ENCODE results near the gene KCND2. TPM values are rescaled to one million over a fixed set of nuclear protein-coding genes. Genes with fewer than 3 reads are reported as not detected.
A peak's percentile ranks its signal among the peaks of the same experiment; 100 is the strongest.

The KCND2 gene
- total RNA-seq, 1 donor from 2014 or later = 0.61 TPM

- H3K4me3 ChIP-seq = no peak overlapping the region
- DNase-seq = no peak
- no peak overlapping the region for H3K27ac ChIP-seq
- ATAC-seq = no peak
- TF ChIP-seq, protein P1, sequence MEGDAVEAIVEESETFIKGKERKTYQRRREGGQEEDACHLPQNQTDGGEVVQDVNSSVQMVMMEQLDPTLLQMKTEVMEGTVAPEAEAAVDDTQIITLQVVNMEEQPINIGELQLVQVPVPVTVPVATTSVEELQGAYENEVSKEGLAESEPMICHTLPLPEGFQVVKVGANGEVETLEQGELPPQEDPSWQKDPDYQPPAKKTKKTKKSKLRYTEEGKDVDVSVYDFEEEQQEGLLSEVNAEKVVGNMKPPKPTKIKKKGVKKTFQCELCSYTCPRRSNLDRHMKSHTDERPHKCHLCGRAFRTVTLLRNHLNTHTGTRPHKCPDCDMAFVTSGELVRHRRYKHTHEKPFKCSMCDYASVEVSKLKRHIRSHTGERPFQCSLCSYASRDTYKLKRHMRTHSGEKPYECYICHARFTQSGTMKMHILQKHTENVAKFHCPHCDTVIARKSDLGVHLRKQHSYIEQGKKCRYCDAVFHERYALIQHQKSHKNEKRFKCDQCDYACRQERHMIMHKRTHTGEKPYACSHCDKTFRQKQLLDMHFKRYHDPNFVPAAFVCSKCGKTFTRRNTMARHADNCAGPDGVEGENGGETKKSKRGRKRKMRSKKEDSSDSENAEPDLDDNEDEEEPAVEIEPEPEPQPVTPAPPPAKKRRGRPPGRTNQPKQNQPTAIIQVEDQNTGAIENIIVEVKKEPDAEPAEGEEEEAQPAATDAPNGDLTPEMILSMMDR (IDR thresholded peaks at IDR 0.05) = peak; percentile 47
- H3K4me1 ChIP-seq = no peaks in the 10 kb centered on the region
- no peaks in the 10 kb centered on the region for H3K9me3 ChIP-seq
- no peaks in the 10 kb centered on the region for H3K27me3 ChIP-seq
- intact Hi-C loops (cut with DNase I) = no loop called here
- H3K36me3 ChIP-seq = no peaks in the 10 kb centered on the region
These were observed 64.4 kb downstream of the KCND2 start for GRCh38 chr7:120337308-120337907.

GRCh38 chr7:120344276-120344675 is 71.3 kb downstream of the KCND2 start:
- no peaks in the 10 kb centered on the region for H3K36me3 ChIP-seq
- H3K9me3 ChIP-seq = no peaks in the 10 kb centered on the region
- no peak for ATAC-seq
- TF ChIP-seq, protein P1 (IDR thresholded peaks at IDR 0.05) = no peak
- no peaks in the 10 kb centered on the region for H3K4me1 ChIP-seq
- no peaks in the 10 kb centered on the region for H3K27me3 ChIP-seq
- no peak overlapping the region for H3K4me3 ChIP-seq
- intact Hi-C loops (cut with DNase I) = no loop called here
- no peak for DNase-seq
- no peak overlapping the region for H3K27ac ChIP-seq

DNA sequence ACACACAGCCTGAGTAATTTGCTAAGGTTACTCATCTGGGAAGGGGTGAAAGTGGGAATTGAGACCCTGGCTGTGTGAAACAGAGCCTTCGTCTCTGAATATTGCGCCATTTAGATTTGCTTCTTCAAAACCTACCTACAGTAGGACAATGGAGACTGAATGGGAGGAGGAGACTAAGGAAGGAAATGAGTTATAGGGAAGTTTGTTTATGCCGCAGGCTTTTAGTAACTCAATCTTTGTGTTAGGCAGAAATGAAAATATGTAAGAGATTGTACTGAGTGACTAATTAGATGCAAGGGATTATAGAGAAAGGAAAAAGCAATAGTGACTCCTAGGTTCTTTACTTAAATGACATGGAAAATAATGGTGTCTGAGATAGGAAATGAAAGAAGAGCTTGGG is 80.2 kb downstream of the KCND2 start:
- ATAC-seq (no peak), DNase-seq (no peak)
- no peaks in the 10 kb centered on the region for H3K27me3 ChIP-seq
- no peaks in the 10 kb centered on the region for H3K9me3 ChIP-seq
- intact Hi-C loops (cut with DNase I) = no loop called here
- H3K36me3 ChIP-seq = no peaks in the 10 kb centered on the region
- TF ChIP-seq, protein P1 (IDR thresholded peaks at IDR 0.05) = no peak
- H3K27ac ChIP-seq = no peak overlapping the region
- no peak overlapping the region for H3K4me3 ChIP-seq
- H3K4me1 ChIP-seq = no peaks in the 10 kb centered on the region

DNA sequence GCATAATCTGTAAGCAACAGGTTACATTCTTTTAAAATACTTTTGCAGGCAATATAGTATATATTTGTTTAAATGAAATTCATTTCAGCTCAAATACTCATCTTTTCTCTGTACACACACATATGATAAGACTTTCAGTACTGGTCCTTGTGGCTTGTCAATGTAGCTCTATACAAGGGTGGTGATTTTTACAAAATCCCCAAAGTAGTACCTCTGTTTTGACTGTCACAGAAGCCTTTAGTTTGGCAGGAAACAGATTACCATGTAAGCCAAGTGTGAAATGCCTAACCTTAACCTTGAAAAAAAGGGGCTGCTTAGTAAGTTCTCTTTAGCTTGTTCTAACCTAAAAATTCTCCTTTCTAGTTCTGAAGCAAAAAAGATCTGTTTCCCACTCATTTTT is 87.9 kb downstream of the KCND2 start:
- H3K36me3 ChIP-seq = no peaks in the 10 kb centered on the region
- no peaks in the 10 kb centered on the region for H3K4me1 ChIP-seq
- no peaks in the 10 kb centered on the region for H3K27me3 ChIP-seq
- DNase-seq (no peak), ATAC-seq (no peak)
- TF ChIP-seq, protein P1 (IDR thresholded peaks at IDR 0.05) = no peak
- intact Hi-C loops (cut with DNase I) = no loop called here
- H3K27ac ChIP-seq = no peak overlapping the region
- no peak overlapping the region for H3K4me3 ChIP-seq
- H3K9me3 ChIP-seq = no peaks in the 10 kb centered on the region

GRCh38 chr7:120363414-120363813 is 90.4 kb downstream of the KCND2 start:
- no peak overlapping the region for H3K27ac ChIP-seq
- TF ChIP-seq, protein P1 (IDR thresholded peaks at IDR 0.05) = no peak
- H3K4me1 ChIP-seq = no peaks in the 10 kb centered on the region
- H3K27me3 ChIP-seq = no peaks in the 10 kb centered on the region
- no peaks in the 10 kb centered on the region for H3K36me3 ChIP-seq
- H3K9me3 ChIP-seq = no peaks in the 10 kb centered on the region
- DNase-seq (no peak), ATAC-seq (no peak)
- intact Hi-C loops (cut with DNase I) = no loop called here
- no peak overlapping the region for H3K4me3 ChIP-seq

- Histone ChIP-seq H3K9me3 (no peaks in the 10 kb centered on the region), H3K4me3 (no peak overlapping the region), H3K27ac (no peak overlapping the region), H3K4me1 (no peaks in the 10 kb centered on the region), H3K36me3 (no peaks in the 10 kb centered on the region), H3K27me3 (no peaks in the 10 kb centered on the region)
- TF ChIP-seq, protein P1 (IDR thresholded peaks at IDR 0.05) = no peak
- DNase-seq (no peak), ATAC-seq (no peak)
- intact Hi-C loops (cut with DNase I) = no loop called here
These were observed 98.0 kb downstream of the KCND2 start for GRCh38 chr7:120370954-120371353.
